NOMO-1 treated with dmso at 0.1 percent for 144 hours (cell line): ENCODE results near the gene PRKCQ.
"Not testable (repeated sequence)": the region's sequence is repeated elsewhere in the genome, so short reads cannot be mapped to it uniquely, and the experiment has no call there.

ENCODE experiments used
- DNase-seq: peaks from one replicate; lab custom pipeline; 2025; ENCODE audit not compliant: unreplicated experiment; lab: John Stamatoyannopoulos, UW

Gene PRKCQ

DNA sequence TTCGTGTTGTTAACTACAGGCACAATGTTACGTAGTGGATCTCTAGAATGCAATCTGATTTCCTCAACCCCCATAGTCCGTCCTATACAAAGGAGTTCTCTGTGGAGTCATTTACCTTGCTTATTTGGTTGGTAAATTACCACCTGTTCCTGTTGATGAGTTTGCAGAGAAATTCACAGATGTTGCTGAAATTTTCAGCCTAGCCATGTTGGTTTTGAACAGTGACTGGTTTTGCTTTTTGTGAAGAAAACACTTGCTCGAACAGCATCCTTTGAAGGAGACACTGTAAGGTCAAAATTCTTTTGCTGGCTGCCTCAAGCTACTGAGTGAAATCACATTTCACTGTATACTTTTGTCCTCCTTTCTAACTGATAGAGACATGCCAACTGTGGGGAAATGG, 15.4 kb upstream of the PRKCQ start:
- DNase-seq: no peak

DNA sequence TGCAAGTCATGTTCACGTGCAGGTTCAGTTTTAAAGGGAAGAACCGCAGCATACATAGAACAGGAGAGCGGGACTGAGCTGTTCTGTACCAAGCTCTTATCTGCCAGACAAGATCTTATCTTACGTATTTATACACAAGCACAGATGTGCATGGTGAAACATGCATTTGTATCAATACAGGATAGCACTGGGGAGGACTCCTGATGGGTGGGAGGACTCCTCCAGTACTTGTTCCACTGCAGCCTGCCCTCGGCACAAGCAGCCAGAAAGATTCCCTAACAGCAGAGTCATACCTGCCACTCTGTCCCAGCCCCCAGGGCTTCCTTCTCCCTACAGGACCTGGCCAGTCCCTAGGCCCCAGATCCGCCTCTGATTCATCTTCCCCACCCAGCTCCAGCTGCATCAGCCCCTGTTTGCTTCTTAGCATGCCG, 13.2 kb upstream of the PRKCQ start:
- DNase-seq: no peak

DNA sequence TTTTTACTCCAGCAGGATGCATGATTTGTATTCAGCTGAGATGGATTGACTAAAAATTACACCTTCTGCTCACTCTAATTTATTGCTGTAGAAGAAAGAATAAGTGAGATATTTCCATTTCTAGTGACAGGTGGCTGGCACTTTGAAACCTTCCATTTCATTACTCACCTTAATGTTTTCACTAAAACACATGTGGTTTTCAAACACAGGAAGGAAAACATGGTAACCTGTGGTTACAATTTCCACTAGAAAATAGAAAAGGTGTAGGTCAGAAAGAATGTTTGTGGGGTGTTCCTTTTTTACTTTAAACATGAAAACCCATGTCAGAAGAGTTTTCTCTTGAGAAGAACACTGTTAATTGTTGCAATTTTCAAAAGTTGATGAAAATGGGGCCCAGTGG, 12.0 kb upstream of the PRKCQ start:
- no peak for DNase-seq

- DNase-seq: no peak
These were observed 11.6 kb upstream of the PRKCQ start for GRCh38 chr10:6591668-6592067.

- DNase-seq: no peak
These were observed 10.0 kb upstream of the PRKCQ start for GRCh38 chr10:6590100-6590499.

DNA sequence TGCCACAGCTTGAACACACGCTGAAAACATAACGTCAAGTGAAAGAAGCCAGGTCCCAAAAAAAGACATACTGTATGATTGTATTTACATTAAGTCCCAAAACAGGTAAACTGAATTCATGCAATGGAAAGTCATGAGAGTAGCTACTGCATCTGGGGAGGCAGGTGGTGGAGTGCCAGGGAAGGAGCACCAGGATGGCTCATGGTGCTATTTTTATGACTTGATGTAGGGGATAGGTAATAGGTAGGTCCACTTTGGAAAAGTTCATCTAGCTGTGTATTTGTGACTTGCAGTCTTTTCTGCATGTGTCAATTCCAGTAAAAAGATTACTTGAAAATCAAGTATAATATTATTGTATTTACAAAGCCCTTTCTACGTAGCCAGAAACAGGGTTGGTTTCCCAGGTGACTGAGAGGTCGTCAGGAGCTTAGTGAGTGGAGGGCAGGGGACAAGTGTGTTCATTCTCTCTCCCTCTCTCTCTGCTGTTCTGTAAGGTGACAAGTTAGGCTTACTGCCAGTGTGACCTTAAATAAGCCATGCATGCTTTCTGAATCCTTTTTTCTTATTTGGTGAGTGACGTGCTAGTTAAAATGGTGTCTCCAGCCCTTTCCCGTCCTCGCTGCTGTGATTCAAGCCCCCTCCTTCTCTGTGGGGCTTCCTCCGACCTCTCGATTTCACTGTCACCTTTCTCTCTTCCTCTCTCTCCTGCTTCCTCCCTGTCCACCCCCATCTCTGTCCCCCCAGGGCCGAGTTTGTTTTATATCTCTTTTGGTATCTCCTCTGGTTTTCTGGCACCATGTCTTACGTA, 9.4 kb upstream of the PRKCQ start:
- no peak for DNase-seq

DNA sequence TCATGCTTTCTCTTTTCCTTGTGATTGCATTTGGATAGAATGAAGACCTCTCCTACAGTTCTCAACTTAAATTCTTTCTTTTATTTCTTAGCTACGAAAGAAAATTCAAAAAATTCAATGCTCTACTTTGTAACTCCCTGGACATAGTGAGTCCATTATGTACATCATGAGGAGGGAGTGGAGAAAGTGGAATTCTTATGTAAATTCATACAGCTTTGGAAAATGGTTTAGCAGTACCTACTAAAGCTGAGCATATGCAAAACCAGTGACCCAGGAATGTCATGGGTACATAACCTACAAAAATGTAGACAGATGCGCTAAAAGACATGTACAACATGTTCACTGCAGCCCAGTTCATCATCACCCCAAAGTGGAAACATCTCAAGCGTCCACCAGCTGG, 8.8 kb upstream of the PRKCQ start:
- DNase-seq: no peak

- no peak for DNase-seq
These were observed 8.0 kb upstream of the PRKCQ start for GRCh38 chr10:6588082-6588481.

DNA sequence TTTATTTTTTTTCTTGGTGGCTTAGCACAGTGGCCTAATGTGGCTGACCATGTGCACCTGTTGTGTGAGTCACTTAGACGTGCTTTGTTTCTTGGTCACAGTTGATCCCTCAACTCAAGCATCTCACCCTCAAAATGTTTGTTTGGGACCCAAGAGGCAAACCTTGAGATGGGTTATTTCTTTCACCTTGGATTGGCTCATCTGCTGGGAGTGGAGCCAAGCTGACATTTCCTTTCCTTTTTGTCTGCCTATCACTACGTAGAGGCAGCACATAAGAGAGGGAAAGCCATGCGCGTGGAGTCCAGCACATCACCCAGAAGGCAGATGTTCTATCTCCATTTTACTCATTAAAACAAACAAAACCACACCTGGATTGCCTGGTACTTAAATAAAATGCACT, 6.4 kb upstream of the PRKCQ start:
- DNase-seq: no peak

- no peak for DNase-seq
These were observed 3.4 kb upstream of the PRKCQ start for GRCh38 chr10:6583447-6583846.

- DNase-seq: not testable (repeated sequence)
These were observed 2.8 kb upstream of the PRKCQ start for GRCh38 chr10:6582913-6583312.

DNA sequence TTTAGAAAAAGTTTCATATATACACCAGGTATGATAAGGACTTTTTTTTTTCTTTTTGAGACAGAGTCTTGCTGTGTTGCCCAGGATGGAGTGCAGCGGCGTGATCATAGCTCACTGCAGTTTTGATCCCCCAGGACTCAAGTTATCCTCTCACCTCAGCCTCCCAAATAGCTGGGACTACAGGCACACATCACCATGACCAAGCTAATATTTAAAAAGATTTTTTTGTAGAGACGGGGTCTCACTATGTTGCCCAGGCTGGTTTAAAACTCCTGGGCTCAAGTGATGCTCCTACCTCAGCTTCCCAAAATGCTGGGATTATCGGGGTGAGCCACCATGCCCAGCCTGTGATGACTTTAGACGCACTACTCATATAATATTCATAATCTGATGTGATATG, 2.2 kb upstream of the PRKCQ start:
- DNase-seq: no peak

DNA sequence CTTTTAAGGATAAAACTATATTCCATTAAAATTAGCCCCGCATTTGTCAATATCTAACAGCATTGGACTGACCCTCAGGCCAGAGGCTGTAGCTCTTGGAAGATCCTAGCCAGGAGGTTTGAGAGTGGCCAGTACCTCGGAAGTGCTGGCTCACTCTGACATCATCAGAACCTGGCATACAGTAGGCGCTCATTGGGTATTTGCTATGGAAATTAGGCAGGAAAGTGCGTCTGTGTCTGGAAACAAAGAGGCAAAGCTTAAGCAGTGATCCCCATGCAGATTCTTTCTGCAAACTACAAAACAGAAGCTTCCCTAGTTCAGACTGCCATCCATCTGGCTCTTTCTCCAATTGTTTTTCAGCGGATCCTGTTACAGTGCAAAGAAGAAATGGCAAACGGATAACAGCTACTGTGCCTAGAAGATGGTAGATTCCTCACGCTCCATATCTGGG, 1.7 kb upstream of the PRKCQ start:
- no peak for DNase-seq

GRCh38 chr10:6581223-6581622, 1.1 kb upstream of the PRKCQ start:
- not testable (repeated sequence) for DNase-seq

- peak; percentile 52 for DNase-seq
These were observed 378 bp upstream of the PRKCQ start for GRCh38 chr10:6580279-6581029.

DNA sequence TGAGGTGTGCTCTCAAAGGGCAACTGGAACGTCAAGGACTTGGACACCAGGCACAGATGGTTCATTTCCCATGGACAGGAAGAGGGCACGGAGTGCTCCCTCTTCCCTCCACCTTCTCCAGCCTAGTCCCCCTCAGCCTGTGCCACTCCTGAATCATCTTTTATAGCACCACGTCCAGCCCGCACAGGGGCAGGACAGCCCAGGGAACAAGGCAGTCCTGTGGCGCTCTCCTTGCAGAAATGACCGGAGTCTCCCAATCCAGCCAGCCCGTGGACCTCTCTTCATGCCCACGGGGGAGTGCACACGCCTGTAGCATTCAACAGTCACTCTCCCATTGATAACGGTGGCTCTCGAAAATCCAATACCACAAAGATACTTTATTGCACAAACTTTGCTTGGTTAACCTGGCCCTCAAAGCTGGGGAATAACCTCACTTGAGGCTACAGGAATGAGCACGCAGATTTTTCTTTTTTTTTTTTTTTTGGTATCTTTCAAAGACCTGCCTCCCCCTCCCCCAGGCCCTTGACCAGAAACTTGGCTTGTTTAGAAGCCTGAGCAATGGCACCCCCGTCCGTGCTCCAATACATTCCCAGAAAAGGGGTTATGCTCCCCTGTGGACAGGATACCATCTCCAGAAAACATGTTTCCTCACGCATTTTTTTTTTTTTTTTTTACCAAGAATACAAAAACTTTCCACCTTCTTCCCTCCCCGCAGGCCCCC, 733 bp downstream of the PRKCQ start:
- DNase-seq: no peak

DNA sequence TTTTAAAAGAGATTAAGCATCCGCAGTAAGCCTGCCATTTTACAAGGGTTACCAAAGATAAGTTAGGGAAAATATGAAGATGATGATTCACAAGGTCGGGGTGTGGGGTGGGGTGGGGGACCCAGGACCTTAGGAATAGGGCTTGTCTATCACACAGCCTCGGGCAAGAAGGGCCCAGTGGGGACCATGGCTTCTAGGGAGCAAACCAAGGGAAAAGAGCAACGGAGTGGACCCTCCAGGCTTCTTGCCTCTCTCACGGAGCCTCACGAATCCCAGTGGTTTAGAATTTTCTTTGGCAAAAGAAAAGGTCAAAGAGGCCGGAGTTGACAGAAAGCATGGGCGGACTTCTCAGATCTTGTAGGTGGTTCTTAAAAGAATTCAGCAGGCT, 1.3 kb downstream of the PRKCQ start:
- no peak for DNase-seq

DNA sequence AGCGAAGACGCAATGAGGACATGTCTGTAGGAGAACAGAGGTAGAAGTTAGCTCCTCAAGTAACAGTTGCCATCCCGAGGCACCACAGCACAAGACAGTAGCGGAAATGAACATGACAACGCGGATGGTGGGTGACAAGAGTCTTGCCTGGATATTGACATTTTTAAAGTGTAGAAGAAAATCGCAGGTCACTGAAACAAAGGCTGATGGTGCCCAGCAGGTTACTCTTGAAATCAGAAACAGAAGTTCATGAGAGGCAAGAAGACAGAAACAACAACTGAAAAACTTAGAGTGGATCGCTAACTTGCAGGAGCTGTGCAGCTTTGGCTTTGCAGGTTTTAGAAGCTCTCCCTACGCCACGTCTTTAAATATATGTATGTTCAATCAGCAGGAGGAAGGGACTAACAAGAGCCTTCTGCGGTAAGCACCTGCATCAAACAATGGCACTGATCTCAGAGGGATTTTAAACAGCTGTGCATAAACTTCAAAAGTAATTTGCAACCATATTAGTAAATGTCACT, 1.8 kb downstream of the PRKCQ start:
- DNase-seq: no peak

GRCh38 chr10:6576326-6576725, 3.8 kb downstream of the PRKCQ start:
- no peak for DNase-seq

- DNase-seq: no peak
These were observed 5.4 kb downstream of the PRKCQ start for GRCh38 chr10:6574664-6575176.

- DNase-seq: no peak
These were observed 9.2 kb downstream of the PRKCQ start for GRCh38 chr10:6570893-6571292.
